HEK293 (cell line): ENCODE data around the gene OVOL3.
A peak's percentile ranks its signal among the peaks of the same experiment; 100 is the strongest.

ENCODE experiments used
- AEBP2 ChIP-seq: fragments of 450-650 bp; formaldehyde crosslinking; IDR thresholded peaks from 2 replicates; pipeline ENCODE4 v1.5.1; 2016; ENCODE audit warnings: missing biosample characterization, missing genetic modification characterization, borderline replicate concordance
- SALL2 ChIP-seq: fragments of 450-650 bp; formaldehyde crosslinking; IDR thresholded peaks from 2 replicates; pipeline ENCODE4 v1.5.0; 2017; ENCODE audit warnings: missing biosample characterization, mild to moderate bottlenecking, missing genetic modification characterization, borderline replicate concordance
- SCRT1 ChIP-seq: fragments of 450-650 bp; formaldehyde crosslinking; IDR thresholded peaks from 2 replicates; pipeline ENCODE4 v1.5.1; 2016; ENCODE audit warnings: missing biosample characterization, missing genetic modification characterization, borderline replicate concordance
- SCRT2 ChIP-seq: fragments of 450-650 bp; formaldehyde crosslinking; IDR thresholded peaks from 2 replicates; pipeline ENCODE4 v1.5.1; 2016; ENCODE audit warnings: missing biosample characterization, missing genetic modification characterization
- ZBTB11 ChIP-seq: fragments of 450-650 bp; formaldehyde crosslinking; conservative IDR thresholded peaks from 2 replicates; pipeline ENCODE4 v1.5.1; 2016; ENCODE audit warnings: low read depth, missing biosample characterization, missing genetic modification characterization
- ZNF155 ChIP-seq: fragments of 450-650 bp; formaldehyde crosslinking; IDR thresholded peaks from 2 replicates; pipeline ENCODE4 v1.5.1; 2016; ENCODE audit warnings: missing biosample characterization, missing genetic modification characterization
- ZNF175 ChIP-seq: fragments of 450-650 bp; formaldehyde crosslinking; IDR thresholded peaks from 2 replicates; pipeline ENCODE4 v1.5.1; 2016; ENCODE audit warnings: missing biosample characterization, missing genetic modification characterization
- ZNF19 ChIP-seq: fragments of 450-650 bp; formaldehyde crosslinking; IDR thresholded peaks from 2 replicates; pipeline ENCODE4; 2016; ENCODE audit warnings: missing biosample characterization, missing genetic modification characterization, low read depth
- ZNF221 ChIP-seq: fragments of 450-650 bp; formaldehyde crosslinking; IDR thresholded peaks from 2 replicates; pipeline ENCODE4 v1.5.1; 2017; ENCODE audit warnings: missing biosample characterization, missing genetic modification characterization, borderline replicate concordance
- ZNF274 ChIP-seq, 2 experiments: fragments of 200-500 bp in 1 of 2; fragments of 450-650 bp in 1 of 2; sonication (Bioruptor generic) in 1 of 2; formaldehyde crosslinking in 1 of 2; IDR thresholded peaks; 2 replicates each; pipeline versions ENCODE4 v1.5.1 to v1.6.1; 2014 to 2016; ENCODE audit warnings: borderline replicate concordance in 1 of 2, inconsistent platforms in 1 of 2, low read length in 1 of 2, missing biosample characterization in 1 of 2, missing genetic modification characterization in 1 of 2
- ZNF311 ChIP-seq: fragments of 450-650 bp; formaldehyde crosslinking; IDR thresholded peaks from 2 replicates; pipeline ENCODE4 v1.5.1; 2017; ENCODE audit warnings: missing biosample characterization, missing genetic modification characterization, borderline replicate concordance
- ZNF366 ChIP-seq: fragments of 450-650 bp; formaldehyde crosslinking; conservative IDR thresholded peaks from 2 replicates; pipeline ENCODE4 v1.5.1; 2016; ENCODE audit warnings: missing biosample characterization, missing genetic modification characterization
- ZNF518A ChIP-seq: fragments of 450-650 bp; formaldehyde crosslinking; conservative IDR thresholded peaks from 2 replicates; pipeline ENCODE4 v1.5.1; 2016; ENCODE audit warnings: low read depth, missing biosample characterization, missing genetic modification characterization
- ZNF558 ChIP-seq: fragments of 450-650 bp; formaldehyde crosslinking; IDR thresholded peaks from 2 replicates; pipeline ENCODE4 v1.5.1; 2016; ENCODE audit warnings: missing biosample characterization, missing genetic modification characterization
- ZNF660 ChIP-seq: fragments of 450-650 bp; IDR thresholded peaks from 2 replicates; pipeline ENCODE4 v1.5.1; 2018; ENCODE audit warnings: missing biosample characterization, mild to moderate bottlenecking, missing genetic modification characterization
- ZNF785 ChIP-seq: fragments of 450-650 bp; formaldehyde crosslinking; IDR thresholded peaks from 2 replicates; pipeline ENCODE4 v1.5.1; 2016; ENCODE audit warnings: missing biosample characterization, missing genetic modification characterization
- ZSCAN23 ChIP-seq: fragments of 450-650 bp; formaldehyde crosslinking; IDR thresholded peaks from 2 replicates; pipeline ENCODE4 v1.5.1; 2016; ENCODE audit warnings: missing biosample characterization, missing genetic modification characterization
- TF ChIP-seq, protein P1 (sequence below): fragments of 450-650 bp; formaldehyde crosslinking; IDR thresholded peaks from 2 replicates; pipeline ENCODE4 v1.5.1; 2016; ENCODE audit warnings: missing biosample characterization, missing genetic modification characterization
- TF ChIP-seq, protein P2 (sequence below): fragments of 450-650 bp; formaldehyde crosslinking; IDR thresholded peaks from 2 replicates; pipeline ENCODE4 v1.5.1; 2016; ENCODE audit warnings: missing biosample characterization, missing genetic modification characterization

The OVOL3 gene

DNA sequence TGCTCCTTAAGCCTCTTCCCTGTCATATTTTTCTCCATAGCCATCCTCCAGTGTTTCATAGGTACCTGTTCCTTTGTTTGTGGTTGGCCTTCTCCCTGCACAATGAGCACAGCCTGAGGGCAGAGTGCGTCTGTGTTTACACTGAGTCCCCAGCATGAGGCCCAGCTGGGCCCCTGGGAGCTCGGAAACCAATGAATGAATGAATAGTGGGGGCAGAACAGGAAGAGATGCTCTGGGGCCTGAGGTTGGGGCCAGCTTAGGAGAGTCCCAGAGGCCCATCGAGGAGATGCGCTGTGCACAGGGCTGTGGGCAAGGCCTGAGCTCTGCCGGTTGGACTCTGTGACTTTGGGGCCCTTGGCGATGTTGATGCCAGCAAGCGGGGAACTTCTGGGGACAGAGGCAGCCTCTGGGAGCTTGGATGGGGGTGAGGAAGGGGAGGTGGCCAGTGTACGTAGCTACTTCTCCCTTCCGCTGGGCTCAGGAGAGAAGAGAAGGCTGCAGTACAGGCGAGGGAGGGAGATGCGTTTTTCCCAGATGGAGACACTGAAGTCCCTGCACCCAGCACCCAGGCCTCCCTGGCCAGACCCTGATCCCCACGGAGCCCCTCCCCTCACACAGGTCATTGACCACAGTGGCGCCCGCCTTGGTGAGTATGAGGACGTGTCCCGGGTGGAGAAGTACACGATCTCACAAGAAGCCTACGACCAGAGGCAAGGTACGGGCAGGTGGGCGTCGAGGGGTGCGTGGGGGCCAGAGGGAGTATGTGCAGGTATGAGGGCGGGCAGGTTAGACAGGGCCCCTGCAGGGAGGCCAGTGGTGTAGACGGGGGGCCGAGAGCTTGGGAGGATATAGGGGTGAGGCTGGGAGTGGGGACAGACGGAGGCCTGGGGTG lies 9.4 kb downstream of the OVOL3 start (continued):
- no peak for TF ChIP-seq ZBTB11 (tag by site-specific recombination)
- no peak for TF ChIP-seq AEBP2 (tag by site-specific recombination)
- peak; percentile 30; the same call in 1 of the 2 replicates for TF ChIP-seq ZSCAN23
- TF ChIP-seq SCRT1 (tag by site-specific recombination) = 0 out of 2 replicates have a peak, but pooled peaks have one; percentile 17
- no peak for TF ChIP-seq ZNF660 (tag by site-specific recombination)
- TF ChIP-seq, protein P1, sequence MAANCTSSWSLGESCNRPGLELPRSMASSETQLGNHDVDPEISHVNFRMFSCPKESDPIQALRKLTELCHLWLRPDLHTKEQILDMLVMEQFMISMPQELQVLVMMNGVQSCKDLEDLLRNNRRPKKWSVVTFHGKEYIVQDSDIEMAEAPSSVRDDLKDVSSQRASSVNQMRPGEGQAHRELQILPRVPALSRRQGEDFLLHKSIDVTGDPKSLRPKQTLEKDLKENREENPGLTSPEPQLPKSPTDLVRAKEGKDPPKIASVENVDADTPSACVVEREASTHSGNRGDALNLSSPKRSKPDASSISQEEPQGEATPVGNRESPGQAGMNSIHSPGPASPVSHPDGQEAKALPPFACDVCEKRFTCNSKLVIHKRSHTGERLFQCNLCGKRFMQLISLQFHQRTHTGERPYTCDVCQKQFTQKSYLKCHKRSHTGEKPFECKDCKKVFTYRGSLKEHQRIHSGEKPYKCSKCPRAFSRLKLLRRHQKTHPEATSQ (tag by site-specific recombination) = no peak
- TF ChIP-seq ZNF785 (tag by site-specific recombination) = no peak
- TF ChIP-seq ZNF518A (tag by site-specific recombination) = no peak
- TF ChIP-seq ZNF558 = no peak
- TF ChIP-seq ZNF274 (IDR thresholded peaks at IDR 0.05; ENCODE audit: low read length) = no peak
- TF ChIP-seq ZNF274 (tag by site-specific recombination; IDR thresholded peaks at IDR 0.05; ENCODE audit: borderline replicate concordance) = no peak
- TF ChIP-seq SCRT2 (tag by site-specific recombination) = peak; percentile 83
- no peak for TF ChIP-seq SALL2 (tag by site-specific recombination)
- TF ChIP-seq ZNF19 (tag by site-specific recombination) = no peak
- TF ChIP-seq ZNF175 (tag by site-specific recombination) = no peak
- no peak for TF ChIP-seq ZNF221
- TF ChIP-seq, protein P2, sequence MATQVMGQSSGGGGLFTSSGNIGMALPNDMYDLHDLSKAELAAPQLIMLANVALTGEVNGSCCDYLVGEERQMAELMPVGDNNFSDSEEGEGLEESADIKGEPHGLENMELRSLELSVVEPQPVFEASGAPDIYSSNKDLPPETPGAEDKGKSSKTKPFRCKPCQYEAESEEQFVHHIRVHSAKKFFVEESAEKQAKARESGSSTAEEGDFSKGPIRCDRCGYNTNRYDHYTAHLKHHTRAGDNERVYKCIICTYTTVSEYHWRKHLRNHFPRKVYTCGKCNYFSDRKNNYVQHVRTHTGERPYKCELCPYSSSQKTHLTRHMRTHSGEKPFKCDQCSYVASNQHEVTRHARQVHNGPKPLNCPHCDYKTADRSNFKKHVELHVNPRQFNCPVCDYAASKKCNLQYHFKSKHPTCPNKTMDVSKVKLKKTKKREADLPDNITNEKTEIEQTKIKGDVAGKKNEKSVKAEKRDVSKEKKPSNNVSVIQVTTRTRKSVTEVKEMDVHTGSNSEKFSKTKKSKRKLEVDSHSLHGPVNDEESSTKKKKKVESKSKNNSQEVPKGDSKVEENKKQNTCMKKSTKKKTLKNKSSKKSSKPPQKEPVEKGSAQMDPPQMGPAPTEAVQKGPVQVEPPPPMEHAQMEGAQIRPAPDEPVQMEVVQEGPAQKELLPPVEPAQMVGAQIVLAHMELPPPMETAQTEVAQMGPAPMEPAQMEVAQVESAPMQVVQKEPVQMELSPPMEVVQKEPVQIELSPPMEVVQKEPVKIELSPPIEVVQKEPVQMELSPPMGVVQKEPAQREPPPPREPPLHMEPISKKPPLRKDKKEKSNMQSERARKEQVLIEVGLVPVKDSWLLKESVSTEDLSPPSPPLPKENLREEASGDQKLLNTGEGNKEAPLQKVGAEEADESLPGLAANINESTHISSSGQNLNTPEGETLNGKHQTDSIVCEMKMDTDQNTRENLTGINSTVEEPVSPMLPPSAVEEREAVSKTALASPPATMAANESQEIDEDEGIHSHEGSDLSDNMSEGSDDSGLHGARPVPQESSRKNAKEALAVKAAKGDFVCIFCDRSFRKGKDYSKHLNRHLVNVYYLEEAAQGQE (tag by site-specific recombination) = no peak
- no peak for TF ChIP-seq ZNF155
- no peak for TF ChIP-seq ZNF311 (tag by site-specific recombination)
- TF ChIP-seq ZNF366 (tag by site-specific recombination) = no peak
